A673 (cell line): Measurements from ENCODE around the gene ARHGAP32. TPM values are rescaled to one million over a fixed set of nuclear protein-coding genes. Genes with fewer than 3 reads are reported as not detected.

Experiments used
- BruUV-seq: library from RNA; stranded (reverse); fragments of 400-500 nt; replicated peaks from 2 replicates; lab custom pipeline; 2021; lab: Mats Ljungman, UMichigan
- CTCF ChIA-PET: fragments of 300-600 bp; sonication (Branson Sonifier 250); formaldehyde crosslinking; loops from one replicate; lab custom pipeline; 2022; ENCODE audit warnings: antibody characterized with exemption; lab: Charles Lee
- POLR2A ChIA-PET: fragments of 300-600 bp; sonication (Branson Sonifier 250); formaldehyde crosslinking; loops from one replicate; lab custom pipeline; 2022; ENCODE audit warnings: antibody characterized with exemption; ENCODE audit not compliant: low non-redundant PET; lab: Charles Lee
- DNase-seq: peaks from one replicate; pipeline ENCODE4 v3.0.0-alpha.2; 2015; ENCODE audit warnings: low spot score
- H3K27ac ChIP-seq: fragments of 200-600 bp; sonication (generic); 2 replicates; pipeline ENCODE4 v1.5.1; 2016; ENCODE audit warnings: mixed run types, low read depth, mild to moderate bottlenecking, mixed read lengths, antibody characterized with exemption, low read length; ENCODE audit not compliant: poor library complexity, severe bottlenecking
- H3K27me3 ChIP-seq: fragments of 200-600 bp; sonication (generic); replicated peaks from 2 replicates; pipeline ENCODE4 v1.6.1; 2017; ENCODE audit warnings: mixed run types, low read depth, mild to moderate bottlenecking, mixed read lengths, antibody characterized with exemption, low read length; ENCODE audit not compliant: insufficient read depth, poor library complexity
- H3K36me3 ChIP-seq: fragments of 200-600 bp; sonication (generic); 2 replicates; pipeline ENCODE4 v1.6.1; 2016; ENCODE audit warnings: mixed run types, mild to moderate bottlenecking, mixed read lengths, antibody characterized with exemption, low read length; ENCODE audit not compliant: insufficient read depth, poor library complexity, severe bottlenecking
- H3K4me1 ChIP-seq: fragments of 200-600 bp; sonication (generic); 2 replicates; pipeline ENCODE4 v1.6.1; 2017; ENCODE audit warnings: mixed run types, mild to moderate bottlenecking, mixed read lengths, antibody characterized with exemption, low read length; ENCODE audit not compliant: insufficient read depth, poor library complexity, severe bottlenecking
- H3K4me3 ChIP-seq: fragments of 200-600 bp; sonication (generic); 2 replicates; pipeline ENCODE4 v1.5.1; 2016; ENCODE audit warnings: low read depth, mixed run types, mild to moderate bottlenecking, mixed read lengths, low read length; ENCODE audit not compliant: poor library complexity, severe bottlenecking
- H3K9me3 ChIP-seq: fragments of 200-600 bp; sonication (generic); 2 replicates; pipeline ENCODE4 v1.6.1; 2016; ENCODE audit warnings: mixed run types, low read depth, mild to moderate bottlenecking, mixed read lengths, antibody characterized with exemption, low read length; ENCODE audit not compliant: poor library complexity, severe bottlenecking
- EZH2 ChIP-seq: fragments of 200-600 bp; sonication (generic); IDR thresholded peaks from 2 replicates; pipeline ENCODE4 v1.6.1; 2017; ENCODE audit warnings: borderline replicate concordance, low read depth, mild to moderate bottlenecking, mixed read lengths, antibody characterized with exemption, low read length; ENCODE audit not compliant: poor library complexity, severe bottlenecking
- intact Hi-C: fragments of 100-400 bp; cut with micrococcal nuclease; formaldehyde crosslinking; loops from one replicate; pipeline ENCODE4 v1.10.0; 2022; ENCODE audit not compliant: unreplicated experiment
- total RNA-seq: library from RNA; stranded (reverse); gene quantifications from 2 replicates; pipeline ENCODE4 v1.2.3, GENCODE V29; 2021
- TF ChIP-seq, protein P1 (sequence below): fragments of 300-800, 200-600 bp; sonication (generic); conservative IDR thresholded peaks from 2 replicates; pipeline ENCODE4 v1.5.1; 2017; ENCODE audit warnings: low read depth, mild to moderate bottlenecking, antibody characterized with exemption, low read length, moderate library complexity, mixed read lengths

Gene ARHGAP32
- total RNA-seq, 1 experiment from 2014 or later, result 42.8 TPM

- no peak for DNase-seq
- ChIA-PET CTCF (no interaction called here), POLR2A (no interaction called here)
- H3K9me3 ChIP-seq, result no peaks in the 10 kb centered on the region
- H3K27ac ChIP-seq, result no peak overlapping the region
- intact Hi-C loops, result no loop called here
- no peak for TF ChIP-seq EZH2
- TF ChIP-seq, protein P1, sequence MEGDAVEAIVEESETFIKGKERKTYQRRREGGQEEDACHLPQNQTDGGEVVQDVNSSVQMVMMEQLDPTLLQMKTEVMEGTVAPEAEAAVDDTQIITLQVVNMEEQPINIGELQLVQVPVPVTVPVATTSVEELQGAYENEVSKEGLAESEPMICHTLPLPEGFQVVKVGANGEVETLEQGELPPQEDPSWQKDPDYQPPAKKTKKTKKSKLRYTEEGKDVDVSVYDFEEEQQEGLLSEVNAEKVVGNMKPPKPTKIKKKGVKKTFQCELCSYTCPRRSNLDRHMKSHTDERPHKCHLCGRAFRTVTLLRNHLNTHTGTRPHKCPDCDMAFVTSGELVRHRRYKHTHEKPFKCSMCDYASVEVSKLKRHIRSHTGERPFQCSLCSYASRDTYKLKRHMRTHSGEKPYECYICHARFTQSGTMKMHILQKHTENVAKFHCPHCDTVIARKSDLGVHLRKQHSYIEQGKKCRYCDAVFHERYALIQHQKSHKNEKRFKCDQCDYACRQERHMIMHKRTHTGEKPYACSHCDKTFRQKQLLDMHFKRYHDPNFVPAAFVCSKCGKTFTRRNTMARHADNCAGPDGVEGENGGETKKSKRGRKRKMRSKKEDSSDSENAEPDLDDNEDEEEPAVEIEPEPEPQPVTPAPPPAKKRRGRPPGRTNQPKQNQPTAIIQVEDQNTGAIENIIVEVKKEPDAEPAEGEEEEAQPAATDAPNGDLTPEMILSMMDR, result no peak
- H3K27me3 ChIP-seq, result no peaks in the 10 kb centered on the region
- peaks cover 5% of the 10 kb centered on the region for H3K36me3 ChIP-seq
- BruUV-seq, result no TSS peak
- no peak overlapping the region for H3K4me3 ChIP-seq
- H3K4me1 ChIP-seq, result no peaks in the 10 kb centered on the region
Measured at GRCh38 chr11:129086976-129087375, 105.1 kb downstream of the ARHGAP32 start.

DNA sequence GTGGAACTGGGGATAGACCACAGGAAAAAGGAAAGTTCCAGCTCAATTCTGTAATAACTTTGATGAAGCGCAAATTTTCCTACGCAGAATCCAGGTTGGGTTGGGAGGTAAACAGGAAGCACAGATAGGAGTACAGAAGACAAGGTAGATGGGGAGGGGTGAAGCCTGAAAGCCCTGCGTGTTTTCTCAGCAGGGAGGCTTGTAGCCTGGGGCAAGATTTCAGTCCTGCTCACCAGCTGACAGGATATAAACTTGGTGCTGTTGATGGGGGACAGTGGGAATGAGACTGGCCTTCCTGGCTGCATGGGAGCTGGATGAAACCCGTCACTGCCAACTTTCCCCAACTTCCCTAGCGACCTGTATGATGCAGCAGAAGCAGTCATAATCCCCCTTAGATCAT, 114.9 kb downstream of the ARHGAP32 start:
- POLR2A ChIA-PET, result no interaction called here
- Histone ChIP-seq H3K36me3 (no peaks in the 10 kb centered on the region), H3K27me3 (no peaks in the 10 kb centered on the region), H3K4me3 (no peak overlapping the region), H3K27ac (no peak overlapping the region), H3K9me3 (peaks cover 5% of the 10 kb centered on the region), H3K4me1 (no peaks in the 10 kb centered on the region)
- CTCF ChIA-PET, result no interaction called here
- no TSS peak for BruUV-seq
- TF ChIP-seq EZH2, result no peak
- TF ChIP-seq, protein P1, result no peak
- DNase-seq, result peak; percentile 21
- intact Hi-C loops, result loop anchor here (1.0 kb wide), 1 partner anchor 17 kb away; no protein-coding TSS in a partner anchor

DNA sequence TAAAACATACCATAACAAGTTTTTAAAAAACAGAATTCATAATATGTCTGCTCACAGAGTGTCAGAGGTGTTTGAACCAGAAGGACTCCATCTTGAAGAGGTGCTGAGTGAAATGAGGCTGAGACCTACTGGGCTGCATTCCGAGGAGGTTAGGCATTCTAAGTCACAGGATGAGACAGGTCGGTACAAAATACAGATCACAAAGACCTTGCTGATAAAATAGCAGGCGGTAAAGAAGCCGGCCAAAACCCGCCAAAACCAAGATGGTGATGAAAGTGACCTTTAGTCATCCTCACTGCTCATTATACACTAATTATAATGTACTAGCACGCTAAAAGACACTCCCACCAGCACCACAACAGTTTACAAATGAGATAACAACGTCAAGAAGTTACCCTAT, 116.4 kb downstream of the ARHGAP32 start:
- H3K27ac ChIP-seq, result no peak overlapping the region
- intact Hi-C loops, result no loop called here
- no peaks in the 10 kb centered on the region for H3K27me3 ChIP-seq
- TF ChIP-seq EZH2, result no peak
- TF ChIP-seq, protein P1, result no peak
- H3K4me1 ChIP-seq, result no peaks in the 10 kb centered on the region
- BruUV-seq, result no TSS peak
- ChIA-PET POLR2A (no interaction called here), CTCF (no interaction called here)
- peaks cover 5% of the 10 kb centered on the region for H3K9me3 ChIP-seq
- no peak for DNase-seq
- no peak overlapping the region for H3K4me3 ChIP-seq
- no peaks in the 10 kb centered on the region for H3K36me3 ChIP-seq
